Osteocyte (in vitro differentiated cells): Measurements from ENCODE around the gene B3GAT1. TPM values are rescaled to one million over a fixed set of nuclear protein-coding genes. Genes with fewer than 3 reads are reported as not detected.

Experiments
- total RNA-seq: library from RNA; stranded (reverse); gene quantifications from 2 replicates; pipeline ENCODE4 v1.2.1, GENCODE V29; 2021

Gene B3GAT1
- total RNA-seq, 1 donor from 2014 or later: 2.4 TPM

Other genes with a start within 250 kb of the B3GAT1 start
- 20.7 and 21.7 TPM in 2 replicates for gene NCAPD3, start 188.3 kb downstream of the B3GAT1 start, total RNA-seq
- 54.3 and 58.8 TPM in 2 replicates for gene VPS26B, start 187.6 kb downstream of the B3GAT1 start, total RNA-seq
- gene THYN1, start 158.9 kb downstream of the B3GAT1 start, total RNA-seq: 32.6 and 33.9 TPM in 2 replicates
- 25.5 and 26.8 TPM in 2 replicates for gene ACAD8, start 158.7 kb downstream of the B3GAT1 start, total RNA-seq
- gene GLB1L3, start 135.9 kb downstream of the B3GAT1 start, total RNA-seq: not detected in 2 replicates
- gene GLB1L2, start 80.3 kb downstream of the B3GAT1 start, total RNA-seq: 0.21 TPM in 1 of 2 replicates, not detected in the other